NB4 (cell line): Measurements from ENCODE around the gene JAK3.

Experiments used
- CTCF ChIP-seq: IDR thresholded peaks from one replicate; pipeline ENCODE4 v1.5.1; 2012; ENCODE audit warnings: low read depth, low read length
- MAX ChIP-seq: IDR thresholded peaks from 2 replicates; pipeline ENCODE4 v1.6.1; 2011; ENCODE audit warnings: low read depth, low read length
- MYC ChIP-seq: IDR thresholded peaks from 2 replicates; pipeline ENCODE4 v1.6.1; 2011; ENCODE audit warnings: low read depth, low read length
- POLR2A ChIP-seq: IDR thresholded peaks from 2 replicates; pipeline ENCODE4 v1.6.1; 2011; ENCODE audit warnings: mild to moderate bottlenecking; ENCODE audit not compliant: insufficient read length; ENCODE audit errors: extremely low read depth

GRCh38 chr19:17854061-17854460 is 6.3 kb upstream of the JAK3 start:
- no peak for TF ChIP-seq CTCF
- no peak for TF ChIP-seq POLR2A
- TF ChIP-seq MAX, result no peak
- TF ChIP-seq MYC, result no peak
